Immature natural killer cell (primary cell): ENCODE measurements around the gene SOX5. TPM values are rescaled to one million over a fixed set of nuclear protein-coding genes. Genes with fewer than 3 reads are reported as not detected.

Experiments
- DNase-seq, 3 donors: peaks; one replicate each; pipeline ENCODE4 v3.0.0; 2022; ENCODE audit warnings: mixed read lengths in 1 of 3
- H3K27ac Mint-ChIP-seq, 6 donors: one replicate each; pipeline ENCODE4 v1.8.0; 2020; ENCODE audit warnings: mixed read lengths in 6 of 6, mild to moderate bottlenecking in 5 of 6, inconsistent platforms in 4 of 6, moderate library complexity in 3 of 6
- H3K27me3 Mint-ChIP-seq, 3 donors: one replicate each; pipeline ENCODE4 v1.8.0; 2020 to 2021; ENCODE audit warnings: low read depth in 3 of 3, mild to moderate bottlenecking in 3 of 3, mixed read lengths in 3 of 3, moderate library complexity in 3 of 3, inconsistent platforms in 1 of 3
- H3K36me3 Mint-ChIP-seq, 3 donors: one replicate each; pipeline ENCODE4 v1.8.0; 2020; ENCODE audit warnings: mixed read lengths in 3 of 3, inconsistent platforms in 2 of 3, mild to moderate bottlenecking in 2 of 3
- H3K4me1 Mint-ChIP-seq, 2 donors: one replicate each; pipeline ENCODE4 v1.8.0; 2020; ENCODE audit warnings: inconsistent platforms in 2 of 2, mild to moderate bottlenecking in 2 of 2, mixed read lengths in 2 of 2, moderate library complexity in 1 of 2
- H3K4me3 Mint-ChIP-seq, 5 donors: one replicate each; pipeline ENCODE4 v1.8.0; 2020; ENCODE audit warnings: mild to moderate bottlenecking in 5 of 5, mixed read lengths in 5 of 5, inconsistent platforms in 3 of 5, moderate library complexity in 3 of 5
- H3K9me3 Mint-ChIP-seq, 6 donors: one replicate each; pipeline ENCODE4 v1.8.0; 2020; ENCODE audit warnings: mild to moderate bottlenecking in 6 of 6, mixed read lengths in 6 of 6, inconsistent platforms in 4 of 6, moderate library complexity in 3 of 6
- polyA plus RNA-seq, 3 donors: library from polyadenylated mRNA; unstranded; fragments of 300-500 nt; fragmentation: Illumina TruSeq; gene quantifications; one replicate each; pipeline ENCODE4 v1.2.3, GENCODE V29; 2021

SOX5 gene
- not detected for polyA plus RNA-seq

- H3K4me3 Mint-ChIP-seq, result no peak within 1 kb of the TSS
- H3K27me3 Mint-ChIP-seq, result no peaks in the 10 kb centered on the region
Measured at GRCh38 chr12:23949348-23950209, at the start of gene SOX5. SOX5 (minus strand) TSS chr12:23949670; CDS start chr12:23949601, 69 bp downstream.

GRCh38 chr12:23987046-23987445 lies 37.6 kb upstream of the SOX5 start:
- DNase-seq, result no peak
- no peak overlapping the region for H3K4me3 Mint-ChIP-seq
- H3K4me1 Mint-ChIP-seq, result no peaks in the 10 kb centered on the region
- H3K27me3 Mint-ChIP-seq, result peaks cover 0 to 3% (median 1%) of the 10 kb centered on the region in 3 donors
- H3K27ac Mint-ChIP-seq, result no peak overlapping the region
- H3K36me3 Mint-ChIP-seq, result no peaks in the 10 kb centered on the region
- H3K9me3 Mint-ChIP-seq, result peaks cover 0 to 16% (median 10%) of the 10 kb centered on the region in 6 donors

More at GRCh38 chr12:23949348-23950209, at the start of gene SOX5:
- H3K9me3 Mint-ChIP-seq, result peaks cover 0 to 3% (median 0%) of the 10 kb centered on the region in 6 donors
- H3K4me1 Mint-ChIP-seq, result no peaks in the 10 kb centered on the region
- no peak for DNase-seq
- no peaks in the 10 kb centered on the region for H3K36me3 Mint-ChIP-seq
- no peak within 1 kb of the TSS for H3K27ac Mint-ChIP-seq

- no peak for DNase-seq
- Mint-ChIP-seq H3K27ac (no peak overlapping the region), H3K36me3 (no peaks in the 10 kb centered on the region), H3K4me3 (no peak overlapping the region), H3K27me3 (no peaks in the 10 kb centered on the region), H3K9me3 (peaks cover 0 to 6% (median 1%) of the 10 kb centered on the region in 6 donors), H3K4me1 (no peaks in the 10 kb centered on the region)
Measured at GRCh38 chr12:23980826-23981225, 31.4 kb upstream of the SOX5 start.

GRCh38 chr12:23964812-23965211 lies 15.3 kb upstream of the SOX5 start:
- Mint-ChIP-seq H3K9me3 (peaks cover 0 to 6% (median under 1%) of the 10 kb centered on the region in 6 donors), H3K36me3 (no peaks in the 10 kb centered on the region)

GRCh38 chr12:23959826-23960225 lies 10.4 kb upstream of the SOX5 start:
- no peak for DNase-seq
- Mint-ChIP-seq H3K4me3 (no peak overlapping the region), H3K36me3 (no peaks in the 10 kb centered on the region), H3K9me3 (peaks cover 0 to 10% (median 3%) of the 10 kb centered on the region in 6 donors), H3K4me1 (no peaks in the 10 kb centered on the region), H3K27me3 (peaks cover 0 to 1% (median 0%) of the 10 kb centered on the region in 3 donors), H3K27ac (no peak overlapping the region)

More at GRCh38 chr12:23964812-23965211, 15.3 kb upstream of the SOX5 start:
- no peak for DNase-seq
- no peak overlapping the region for H3K4me3 Mint-ChIP-seq
- H3K27me3 Mint-ChIP-seq, result peaks cover 0 to 3% (median 2%) of the 10 kb centered on the region in 3 donors
- H3K4me1 Mint-ChIP-seq, result no peaks in the 10 kb centered on the region
- no peak overlapping the region for H3K27ac Mint-ChIP-seq

GRCh38 chr12:23954332-23954731 lies 4.9 kb upstream of the SOX5 start:
- Mint-ChIP-seq H3K4me1 (no peaks in the 10 kb centered on the region), H3K27ac (no peak overlapping the region), H3K4me3 (no peak overlapping the region), H3K27me3 (no peaks in the 10 kb centered on the region), H3K36me3 (no peaks in the 10 kb centered on the region), H3K9me3 (peaks cover 0 to 11% (median 2%) of the 10 kb centered on the region in 6 donors)
- DNase-seq, result no peak

- no peak overlapping the region for H3K27ac Mint-ChIP-seq
- no peaks in the 10 kb centered on the region for H3K27me3 Mint-ChIP-seq
- no peaks in the 10 kb centered on the region for H3K36me3 Mint-ChIP-seq
- no peak for DNase-seq
- H3K4me1 Mint-ChIP-seq, result no peaks in the 10 kb centered on the region
- H3K4me3 Mint-ChIP-seq, result no peak overlapping the region
- peaks cover 0 to 10% (median 2%) of the 10 kb centered on the region in 6 donors for H3K9me3 Mint-ChIP-seq
Measured at GRCh38 chr12:23952071-23952470, 2.6 kb upstream of the SOX5 start.

GRCh38 chr12:23950775-23951451 lies 1.4 kb upstream of the SOX5 start:
- DNase-seq, result no peak
- Mint-ChIP-seq H3K4me3 (no peak overlapping the region), H3K4me1 (no peaks in the 10 kb centered on the region), H3K36me3 (no peaks in the 10 kb centered on the region), H3K27me3 (no peaks in the 10 kb centered on the region), H3K9me3 (peaks cover 0 to 6% (median under 1%) of the 10 kb centered on the region in 6 donors), H3K27ac (no peak overlapping the region)

- no peak for DNase-seq
- Mint-ChIP-seq H3K4me1 (no peaks in the 10 kb centered on the region), H3K27me3 (no peaks in the 10 kb centered on the region), H3K4me3 (no peak overlapping the region), H3K9me3 (peaks cover 0 to 3% (median 0%) of the 10 kb centered on the region in 6 donors), H3K36me3 (no peaks in the 10 kb centered on the region), H3K27ac (no peak overlapping the region)
Measured at GRCh38 chr12:23950210-23950774, 822 bp upstream of the SOX5 start.

GRCh38 chr12:23948291-23948690 lies 1.2 kb downstream of the SOX5 start:
- H3K9me3 Mint-ChIP-seq, result peaks cover 0 to 4% (median under 1%) of the 10 kb centered on the region in 6 donors
- H3K4me1 Mint-ChIP-seq, result no peaks in the 10 kb centered on the region
- no peaks in the 10 kb centered on the region for H3K36me3 Mint-ChIP-seq
- H3K27me3 Mint-ChIP-seq, result no peaks in the 10 kb centered on the region
- H3K4me3 Mint-ChIP-seq, result no peak overlapping the region
- no peak overlapping the region for H3K27ac Mint-ChIP-seq
- DNase-seq, result no peak

- H3K27me3 Mint-ChIP-seq, result no peaks in the 10 kb centered on the region
- no peak for DNase-seq
- no peak overlapping the region for H3K27ac Mint-ChIP-seq
- peaks cover 0 to 7% (median under 1%) of the 10 kb centered on the region in 6 donors for H3K9me3 Mint-ChIP-seq
- no peaks in the 10 kb centered on the region for H3K4me1 Mint-ChIP-seq
- H3K4me3 Mint-ChIP-seq, result no peak overlapping the region
- H3K36me3 Mint-ChIP-seq, result no peaks in the 10 kb centered on the region
Measured at GRCh38 chr12:23947395-23947794, 2.1 kb downstream of the SOX5 start.

GRCh38 chr12:23945249-23945648 lies 4.2 kb downstream of the SOX5 start:
- DNase-seq, result no peak
- H3K4me3 Mint-ChIP-seq, result no peak overlapping the region
- no peaks in the 10 kb centered on the region for H3K27me3 Mint-ChIP-seq
- peaks cover 0 to 7% (median 1%) of the 10 kb centered on the region in 6 donors for H3K9me3 Mint-ChIP-seq
- H3K36me3 Mint-ChIP-seq, result no peaks in the 10 kb centered on the region
- H3K4me1 Mint-ChIP-seq, result no peaks in the 10 kb centered on the region
- H3K27ac Mint-ChIP-seq, result no peak overlapping the region

- Mint-ChIP-seq H3K4me3 (no peak overlapping the region), H3K27me3 (no peaks in the 10 kb centered on the region), H3K4me1 (no peaks in the 10 kb centered on the region), H3K9me3 (peaks cover 0 to 8% (median 1%) of the 10 kb centered on the region in 6 donors), H3K27ac (no peak overlapping the region), H3K36me3 (no peaks in the 10 kb centered on the region)
- DNase-seq, result no peak
Measured at GRCh38 chr12:23944067-23944466, 5.4 kb downstream of the SOX5 start.

GRCh38 chr12:23942841-23943240 lies 6.6 kb downstream of the SOX5 start:
- no peak overlapping the region for H3K4me3 Mint-ChIP-seq
- H3K27me3 Mint-ChIP-seq, result no peaks in the 10 kb centered on the region
- peaks cover 0 to 8% (median 1%) of the 10 kb centered on the region in 6 donors for H3K9me3 Mint-ChIP-seq
- no peak overlapping the region for H3K27ac Mint-ChIP-seq
- H3K4me1 Mint-ChIP-seq, result no peaks in the 10 kb centered on the region
- no peak for DNase-seq
- no peaks in the 10 kb centered on the region for H3K36me3 Mint-ChIP-seq
